HG03460 (cell line): ENCODE measurements around the gene TRPM3.

Experiments
- ATAC-seq: cut with Tn5 transposase; IDR thresholded peaks from one replicate; pipeline ENCODE4 v1.9.1; 2021; ENCODE audit not compliant: unreplicated experiment

The TRPM3 gene

DNA sequence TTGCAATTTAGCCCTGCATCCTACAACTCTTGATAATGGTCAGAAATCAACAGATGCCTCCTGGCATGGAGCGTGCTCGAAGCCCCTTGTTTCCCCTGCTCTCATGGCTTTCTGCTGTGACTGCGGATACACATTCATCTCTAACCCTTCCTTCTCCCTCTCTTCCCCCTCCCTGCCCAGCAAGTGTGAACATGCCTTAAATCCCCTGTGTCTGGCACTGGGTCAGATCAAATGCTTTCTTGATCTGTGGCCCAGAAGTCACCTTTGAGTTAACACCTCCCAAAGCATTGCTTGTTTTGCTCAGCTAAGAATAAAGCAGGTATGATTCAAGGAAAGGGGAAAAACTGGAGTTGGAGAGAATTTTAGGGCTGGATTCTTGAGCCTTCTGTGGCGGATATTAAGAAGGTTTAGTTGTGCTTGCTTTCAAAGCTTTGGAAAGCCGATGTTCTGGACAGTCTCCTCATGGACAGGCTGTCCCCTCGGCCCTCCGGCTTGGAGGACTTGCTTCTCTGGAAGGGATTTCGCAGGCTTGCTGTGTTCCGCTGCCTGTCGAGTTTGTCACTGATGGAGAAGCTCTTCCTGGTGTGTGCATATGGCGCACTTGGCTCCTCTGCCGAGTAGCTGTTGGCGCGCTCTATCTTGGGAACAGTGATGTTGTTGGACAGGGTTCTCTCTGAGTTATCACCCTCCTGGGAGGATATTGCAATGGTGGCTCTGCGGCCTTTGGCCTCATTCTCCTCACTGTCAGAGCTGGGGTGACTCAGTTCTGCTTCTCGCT lies 585.7 kb downstream of the TRPM3 start:
- no peak for ATAC-seq

DNA sequence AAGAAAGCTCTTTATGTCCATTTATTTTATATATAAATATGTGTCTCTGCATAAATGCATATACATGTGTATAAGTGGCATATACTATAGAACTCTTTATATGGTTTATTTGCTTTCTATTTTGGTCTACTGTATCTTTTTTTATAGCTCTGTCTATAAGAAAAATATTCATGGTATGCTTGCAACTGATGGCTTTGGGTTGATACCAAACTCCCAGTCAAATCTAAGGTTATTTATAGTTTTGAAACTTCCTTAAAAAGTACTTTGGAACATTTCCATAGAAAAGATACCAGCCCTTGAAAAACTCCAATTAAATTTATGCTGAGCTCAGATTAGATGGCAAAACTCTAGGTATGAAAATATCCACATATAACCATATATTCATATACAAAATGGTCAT lies 587.0 kb downstream of the TRPM3 start:
- ATAC-seq = no peak

DNA sequence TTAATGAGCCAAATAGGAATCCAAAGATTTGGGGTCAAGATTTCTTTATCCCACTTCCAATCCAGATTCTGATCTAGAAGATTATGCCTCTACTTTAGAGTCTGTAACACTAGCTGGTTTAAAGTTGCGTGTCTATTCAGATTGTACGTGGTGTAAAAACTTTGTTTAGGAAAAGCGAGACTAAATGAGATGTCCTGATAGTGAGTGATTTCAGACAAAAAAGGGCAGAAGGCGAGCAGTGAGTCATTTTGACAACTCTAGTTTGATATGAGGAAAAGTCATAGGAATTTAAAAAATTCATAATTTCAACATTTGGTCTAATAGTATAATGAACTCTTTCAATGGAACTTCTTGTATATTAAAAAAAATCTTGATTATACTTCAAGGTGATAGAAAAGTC lies 587.4 kb downstream of the TRPM3 start:
- ATAC-seq = no peak

DNA sequence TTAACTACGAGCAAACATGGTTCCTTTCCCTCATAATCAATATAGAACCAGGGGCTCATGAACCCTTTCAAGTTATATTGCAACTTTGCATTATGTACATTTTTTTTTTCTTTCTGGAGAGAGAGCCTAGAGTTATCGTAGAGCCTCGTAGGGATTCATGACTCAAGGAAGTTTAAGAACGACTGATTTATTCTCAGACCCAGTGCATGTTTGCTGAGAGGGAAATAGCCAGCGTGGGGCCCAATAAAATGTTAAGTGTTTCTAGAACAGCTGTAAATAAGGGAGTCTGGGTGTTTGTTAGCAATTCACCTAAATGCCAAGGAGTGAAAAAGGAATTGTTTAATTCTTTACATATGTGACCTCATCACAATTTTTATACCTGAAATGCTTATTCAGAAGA lies 587.9 kb downstream of the TRPM3 start:
- ATAC-seq = no peak

DNA sequence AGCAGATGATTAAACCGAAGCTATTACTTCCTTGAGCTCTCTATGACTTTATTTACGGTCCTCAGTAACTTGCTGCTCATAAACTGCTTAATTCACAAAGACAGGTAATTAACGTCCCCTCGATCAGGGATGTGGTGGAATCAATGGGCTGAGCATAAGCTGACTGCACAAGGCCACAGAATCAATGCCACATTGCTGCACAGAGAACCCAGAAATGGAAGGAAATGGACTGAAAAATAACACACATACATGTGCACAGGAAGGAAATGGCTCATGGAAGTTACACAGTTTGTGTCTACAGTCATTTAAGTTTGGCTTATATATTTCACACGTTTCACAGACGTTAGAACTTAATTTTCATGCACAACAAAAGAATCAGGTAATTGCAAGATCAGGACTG lies 588.7 kb downstream of the TRPM3 start:
- no peak for ATAC-seq

DNA sequence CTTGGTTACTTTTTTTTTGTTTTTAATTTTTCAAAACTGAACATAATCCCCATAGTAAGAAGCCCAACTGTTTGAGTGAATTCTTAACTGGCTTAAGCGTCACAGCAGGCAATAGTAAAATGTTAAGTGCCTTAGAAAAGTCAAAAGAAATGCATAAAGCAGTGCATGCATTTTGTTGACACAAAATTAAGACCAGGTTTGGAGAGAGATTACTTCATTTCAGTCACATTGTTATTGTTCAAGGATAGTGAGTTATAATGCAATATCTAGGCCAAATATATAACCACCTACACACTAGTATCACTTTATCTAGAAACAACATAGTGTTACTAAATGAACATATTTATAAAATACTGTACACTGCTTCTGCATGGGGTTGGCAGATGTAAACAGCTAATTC lies 590.1 kb downstream of the TRPM3 start:
- ATAC-seq = no peak

DNA sequence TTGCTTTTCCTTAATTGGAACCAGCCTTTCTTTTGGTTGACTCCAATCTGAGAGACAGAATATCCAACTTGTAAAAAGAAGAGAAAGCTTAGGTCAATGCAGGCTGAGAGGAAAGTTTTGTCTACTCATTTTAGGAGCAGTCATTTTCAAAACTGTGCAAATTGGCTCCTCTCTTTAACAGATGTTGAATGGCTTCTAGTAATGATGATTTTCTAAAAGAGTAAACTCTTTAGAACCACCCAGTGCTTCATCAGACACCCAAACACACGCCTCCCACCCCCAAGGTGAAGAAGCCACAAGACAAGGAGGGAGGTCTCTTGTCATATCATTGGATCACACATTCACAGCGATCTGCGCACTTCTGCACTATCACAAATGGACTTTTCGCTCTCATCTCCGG lies 590.7 kb downstream of the TRPM3 start:
- no peak for ATAC-seq

DNA sequence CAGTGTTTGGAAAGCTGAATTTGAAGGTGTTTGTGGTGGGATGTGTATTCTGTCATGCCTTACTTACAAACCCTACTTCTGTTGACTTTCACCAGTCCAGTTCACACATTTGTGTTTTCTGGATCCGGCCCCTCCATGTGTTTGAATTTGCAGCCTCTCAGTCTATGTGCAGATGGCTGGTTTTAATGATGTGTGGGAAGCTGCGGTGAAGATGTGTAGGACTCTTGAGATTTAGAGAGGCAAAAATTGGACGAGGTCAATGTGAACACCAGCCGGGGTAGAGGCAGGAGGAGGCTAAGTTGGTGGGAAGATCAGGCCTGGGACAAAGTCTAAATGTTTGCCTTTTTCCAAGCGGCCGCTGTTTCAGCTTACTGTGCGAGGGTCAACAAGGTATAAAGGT lies 591.6 kb downstream of the TRPM3 start:
- no peak for ATAC-seq

DNA sequence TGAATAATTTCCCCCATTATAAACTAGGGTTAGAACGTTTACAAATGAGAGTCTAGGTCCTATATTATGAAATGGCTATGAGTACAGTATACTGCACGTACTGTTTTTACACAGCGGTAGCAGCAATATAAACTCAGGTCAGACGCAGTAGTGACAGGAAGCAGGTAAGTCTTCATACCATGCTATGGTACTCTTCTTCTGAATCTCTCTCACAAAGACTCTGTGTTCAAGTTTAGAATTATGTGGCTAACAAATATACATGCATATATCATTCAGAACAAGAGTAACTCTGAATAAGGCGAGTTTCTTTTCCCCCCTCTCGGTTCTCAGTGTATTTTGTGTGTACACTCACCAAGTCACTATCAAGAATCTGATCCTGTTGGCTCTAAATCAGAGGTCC lies 592.0 kb downstream of the TRPM3 start:
- no peak for ATAC-seq

DNA sequence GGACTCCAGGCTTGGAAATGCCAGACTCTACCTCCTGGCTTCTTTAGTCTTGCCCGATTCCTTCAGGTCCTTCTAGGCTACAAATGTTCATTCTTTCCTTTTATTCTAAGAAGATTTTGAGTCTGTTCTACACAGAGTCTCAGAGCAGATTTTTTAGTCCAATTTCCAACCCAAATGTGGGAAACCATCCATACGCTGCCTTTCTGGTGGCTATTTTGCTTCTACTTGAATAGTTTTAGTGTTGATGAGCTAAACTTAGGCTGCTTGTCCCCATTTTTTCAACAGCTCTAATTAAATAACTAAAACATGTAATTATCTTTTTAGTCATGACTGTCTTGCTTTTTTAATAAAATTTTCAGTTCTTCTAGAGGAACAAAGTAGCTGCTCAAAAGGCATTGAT lies 594.5 kb downstream of the TRPM3 start:
- no peak for ATAC-seq

DNA sequence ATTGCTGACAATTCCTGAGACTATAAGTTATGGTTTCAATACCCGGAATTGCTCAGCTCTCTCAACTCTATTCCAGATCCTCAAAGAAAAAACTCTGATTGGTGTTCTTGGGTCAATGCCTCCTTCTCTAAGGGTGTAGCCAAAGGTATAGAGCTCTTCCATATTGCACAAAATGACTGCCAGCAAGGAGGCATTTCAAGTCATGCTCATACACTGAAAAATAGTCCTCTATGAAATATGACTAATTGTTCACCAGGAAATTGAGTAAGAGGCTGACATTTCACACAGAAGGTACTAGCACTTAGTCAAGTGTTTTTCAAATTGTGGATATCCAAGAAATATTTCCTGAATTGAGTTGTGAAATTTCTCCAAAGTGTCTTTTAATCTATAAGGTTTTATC lies 595.9 kb downstream of the TRPM3 start:
- no peak for ATAC-seq

DNA sequence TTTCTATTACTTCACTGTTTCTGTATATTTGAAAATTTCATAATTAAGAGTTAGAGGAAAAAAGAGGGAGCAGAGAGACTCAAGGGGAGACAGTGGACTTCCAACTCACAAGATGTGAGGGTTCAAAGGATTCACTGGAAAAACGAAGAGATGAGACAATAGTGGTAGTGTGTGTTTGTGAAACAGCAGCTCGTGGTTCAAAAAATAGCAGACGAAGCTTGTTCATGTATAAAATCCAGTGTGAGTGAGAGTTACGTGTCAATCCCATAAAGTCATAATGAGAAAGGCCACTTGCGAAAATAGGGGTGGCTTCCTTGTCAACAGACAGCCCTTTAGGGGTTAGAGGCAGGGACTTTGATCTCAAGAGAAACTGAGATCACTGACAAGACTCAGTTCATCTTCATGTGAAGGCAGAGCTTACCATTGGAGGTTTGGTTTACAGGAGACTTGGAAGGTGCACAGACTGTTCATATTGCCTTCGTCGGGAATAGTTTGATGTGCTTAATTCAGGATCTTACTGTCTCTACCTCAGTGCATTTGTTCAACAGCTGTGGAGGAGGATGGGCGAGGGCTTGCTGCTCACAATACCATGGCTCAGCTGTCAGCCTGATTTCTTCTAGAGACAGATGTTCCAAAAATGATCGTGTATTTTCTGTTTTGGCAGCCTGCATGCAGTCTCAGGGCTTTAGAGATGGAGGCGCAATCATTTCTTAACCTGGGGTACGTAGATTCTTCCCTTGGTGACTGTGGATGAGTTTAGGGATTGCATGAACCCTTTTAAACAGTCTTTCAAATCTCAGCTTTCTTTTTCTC lies 601.3 kb downstream of the TRPM3 start:
- peak; percentile 69 for ATAC-seq

DNA sequence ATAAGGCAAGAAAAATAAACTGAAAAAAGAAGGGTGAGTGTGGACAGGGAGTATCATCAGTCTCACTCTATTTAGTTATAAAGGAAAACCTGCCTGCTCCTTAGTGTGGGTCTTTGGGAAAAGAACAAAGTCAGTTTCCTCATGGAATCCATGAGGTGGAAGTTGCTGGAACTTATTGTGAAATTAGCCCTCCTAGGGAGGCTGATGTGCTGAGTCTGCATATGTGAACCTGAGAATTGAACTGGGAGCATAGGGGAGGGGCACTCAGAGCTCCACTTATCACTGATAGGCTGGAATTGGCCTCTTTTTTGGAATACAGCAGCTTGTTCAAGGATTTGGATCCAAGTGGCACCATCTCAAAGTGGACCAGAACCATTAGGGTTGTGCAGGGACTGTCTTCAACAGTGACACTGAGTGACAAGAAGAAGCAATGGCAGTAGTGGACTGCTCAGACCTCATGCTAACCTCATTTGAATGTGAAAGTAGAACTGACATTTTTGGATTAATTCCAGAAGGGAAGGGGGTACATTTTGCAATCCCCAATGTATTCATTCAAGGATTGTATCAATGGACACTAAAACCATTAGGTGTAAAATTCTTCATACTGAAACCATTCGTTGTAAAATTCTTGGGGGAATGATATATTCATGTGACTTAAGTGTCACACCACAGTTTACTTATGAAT lies 603.4 kb downstream of the TRPM3 start:
- ATAC-seq = no peak

DNA sequence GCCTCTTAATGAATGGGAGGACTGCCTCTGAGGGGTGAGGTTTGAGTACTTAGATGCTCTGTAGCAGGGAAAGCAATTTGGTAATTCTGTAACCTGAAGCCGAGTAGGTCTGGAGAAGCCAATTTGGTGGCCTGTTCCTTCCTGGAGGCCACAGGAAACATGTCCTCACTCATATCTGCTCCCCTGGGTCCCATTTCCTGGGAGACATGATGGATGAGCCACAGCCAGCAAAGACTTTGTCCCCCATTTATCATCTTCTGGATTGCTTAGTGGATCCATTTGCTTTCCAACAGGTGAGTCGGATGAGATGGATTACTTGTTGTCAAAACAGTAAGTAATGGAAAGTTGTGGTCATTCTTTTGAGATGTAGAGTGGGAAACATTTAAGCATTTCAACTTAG lies 607.1 kb downstream of the TRPM3 start:
- ATAC-seq = no peak

DNA sequence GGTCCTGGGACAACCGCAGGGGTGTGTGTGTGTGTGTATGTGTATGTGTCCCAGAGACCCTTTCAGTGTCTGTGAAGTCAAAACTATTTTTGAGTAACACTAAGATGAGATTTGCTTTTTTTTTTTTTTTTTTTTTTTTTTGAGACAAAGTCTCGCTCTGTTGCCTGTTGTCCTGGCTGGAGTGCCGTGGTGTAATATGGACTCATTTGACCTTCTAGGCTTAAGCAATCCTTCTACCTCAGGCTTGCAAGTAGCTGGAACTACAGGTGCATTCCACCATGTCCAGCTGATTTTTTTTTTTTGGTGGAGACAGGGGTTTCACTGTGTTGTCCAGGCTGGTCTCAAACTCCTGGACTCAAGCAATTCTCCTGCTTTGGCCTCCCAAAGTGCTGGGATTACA lies 609.6 kb downstream of the TRPM3 start:
- ATAC-seq = no peak

DNA sequence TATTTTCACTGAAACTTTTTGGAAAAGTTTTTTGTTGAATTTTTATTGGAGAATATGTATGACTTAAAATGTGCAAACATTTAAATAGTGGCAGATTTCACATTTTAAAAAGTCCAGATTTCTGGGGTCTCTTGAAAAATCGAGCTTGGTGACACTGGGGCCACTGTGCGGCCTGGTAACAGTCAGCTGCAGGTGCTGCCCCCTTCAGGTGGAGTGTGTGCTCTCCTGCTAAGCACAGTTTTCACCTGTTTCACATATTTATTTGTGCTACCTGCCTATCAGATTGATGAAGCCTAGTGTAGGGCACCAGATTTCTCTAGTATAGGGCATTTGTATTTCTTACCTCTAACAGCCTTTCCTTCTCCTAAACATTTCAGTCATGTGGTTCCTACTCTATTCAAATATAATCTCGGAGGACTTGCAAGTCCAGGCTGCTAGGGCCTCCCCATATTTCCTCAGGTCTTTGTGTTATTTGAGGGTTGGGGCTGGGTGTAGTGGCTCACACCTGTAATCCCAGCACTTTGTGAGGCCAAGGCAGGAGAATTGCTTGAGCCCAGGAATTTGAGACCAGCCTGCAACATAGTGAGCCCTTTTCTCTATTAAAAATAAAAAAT lies 611.2 kb downstream of the TRPM3 start:
- ATAC-seq = no peak

DNA sequence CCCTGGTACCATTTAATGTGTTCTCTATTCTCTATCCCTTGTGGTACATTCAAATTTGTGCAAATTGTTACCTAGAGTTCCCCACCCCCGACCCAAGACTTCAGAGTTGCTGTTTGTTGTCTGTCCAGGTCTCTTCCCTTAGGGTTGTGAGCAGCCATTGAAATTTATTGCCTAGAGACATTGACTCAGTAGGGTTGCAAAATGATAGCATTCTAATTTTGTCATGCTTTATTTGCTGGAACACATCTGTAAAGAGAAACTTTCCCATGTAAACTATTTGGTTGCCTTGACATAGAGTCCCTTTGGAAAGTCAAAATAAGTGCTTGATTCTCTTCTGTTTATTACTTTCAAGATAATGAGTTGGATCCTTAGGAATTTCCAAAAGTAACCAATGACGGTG lies 615.3 kb downstream of the TRPM3 start:
- no peak for ATAC-seq

DNA sequence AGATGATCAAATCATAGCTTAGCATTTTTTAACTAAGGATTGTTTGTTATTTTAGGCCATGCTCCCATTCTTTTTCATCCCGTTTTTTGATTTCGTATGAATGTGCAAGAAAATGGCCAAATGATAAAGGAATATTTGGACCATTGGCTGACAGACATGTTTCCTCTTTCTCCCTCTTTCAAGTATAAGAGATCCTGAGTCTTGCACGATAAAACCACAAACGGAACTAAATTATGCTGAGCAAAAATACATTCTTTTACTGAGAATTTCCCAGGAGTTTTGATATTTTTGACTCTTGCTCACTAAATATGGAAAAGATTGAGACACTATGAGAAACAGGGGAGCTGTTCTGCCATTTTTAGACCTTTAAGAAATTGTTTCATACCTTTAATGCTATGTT lies 616.6 kb downstream of the TRPM3 start:
- no peak for ATAC-seq

DNA sequence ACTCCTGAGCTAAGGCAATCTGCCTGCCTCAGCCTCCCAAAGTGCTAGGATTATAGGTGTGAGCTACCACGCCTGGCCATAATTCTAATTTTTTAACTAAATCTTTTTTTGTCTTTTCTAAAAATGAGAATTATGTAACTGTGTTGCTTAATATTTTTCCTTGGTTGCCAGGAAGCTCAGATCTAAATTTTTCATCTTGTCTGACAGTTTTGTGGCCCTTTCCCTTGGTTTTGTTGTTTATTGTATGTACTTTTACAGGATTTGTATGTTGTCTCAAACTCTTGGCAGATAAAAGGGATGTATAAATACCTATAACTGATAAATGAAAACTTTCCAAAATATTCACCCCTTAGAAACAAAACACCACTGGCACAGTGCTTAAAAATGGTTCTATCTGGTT lies 618.7 kb downstream of the TRPM3 start:
- ATAC-seq = no peak

DNA sequence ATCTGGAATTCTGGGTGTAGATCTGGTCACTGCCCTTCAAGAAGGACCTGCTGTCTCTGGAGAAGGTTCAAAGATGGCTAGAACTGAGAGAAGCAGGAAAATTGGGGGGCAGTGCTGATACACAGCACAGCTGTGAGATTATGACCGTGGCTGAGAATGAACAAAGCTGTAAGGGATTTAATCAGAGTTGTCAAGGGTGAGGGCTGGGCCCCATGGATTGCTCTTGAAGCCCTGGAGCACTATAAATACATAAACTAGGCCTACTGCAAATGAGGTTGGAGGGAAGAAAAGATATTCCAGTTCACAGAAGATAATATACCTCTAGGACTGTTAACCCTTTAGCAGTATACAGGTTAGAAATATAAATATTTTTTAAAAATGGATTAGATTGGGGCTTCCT lies 620.6 kb downstream of the TRPM3 start:
- no peak for ATAC-seq

DNA sequence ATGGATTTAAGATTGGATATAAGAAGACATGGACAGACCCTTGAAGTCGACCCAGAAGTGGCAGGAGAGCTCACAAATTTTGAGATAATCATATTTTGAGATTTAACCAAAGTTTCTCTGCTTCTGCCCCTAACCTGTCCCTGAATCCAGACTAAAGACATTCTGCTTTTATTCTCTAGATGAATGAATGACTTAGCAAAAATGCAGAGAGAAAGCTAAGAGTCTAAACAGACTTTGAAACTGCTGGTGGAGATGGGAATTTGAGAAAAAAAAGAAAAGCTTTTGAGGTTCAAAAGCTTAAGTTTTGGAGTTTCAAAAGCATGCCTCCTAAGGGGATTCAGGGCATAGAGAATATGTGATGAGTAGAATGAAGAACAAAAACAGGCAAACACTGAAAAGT lies 621.8 kb downstream of the TRPM3 start:
- no peak for ATAC-seq

DNA sequence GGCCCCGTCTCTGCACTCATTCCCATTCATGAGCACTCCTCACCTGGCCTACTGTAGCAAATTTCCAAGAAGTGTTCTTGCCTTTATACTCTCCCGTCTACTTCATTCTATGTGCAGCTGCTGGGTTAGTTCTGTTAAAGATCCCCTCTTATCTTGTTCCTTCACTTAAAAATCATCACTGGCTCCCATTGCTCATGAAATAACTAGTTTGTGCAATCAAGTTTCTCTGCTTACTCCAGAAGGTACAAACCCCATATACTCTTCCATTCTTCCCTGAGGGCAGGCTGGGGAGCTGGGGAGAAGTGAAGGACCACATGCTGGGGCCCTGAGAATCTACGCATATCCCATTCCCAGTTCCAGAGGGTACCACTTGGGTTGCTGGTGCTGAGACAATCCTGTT lies 622.6 kb downstream of the TRPM3 start:
- no peak for ATAC-seq
